Measurements from ENCODE around the gene ROR1. TPM values are rescaled to one million over a fixed set of nuclear protein-coding genes. Genes with fewer than 3 reads are reported as not detected.

ROR1 gene
- total RNA-seq, 6 donors from 2014 or later = 19.7 to 39.8 (median 28.5) TPM

GRCh38 chr1:63877021-63877767, 103.4 kb downstream of the ROR1 start:
- Histone ChIP-seq H3K4me1 (peaks cover 0 to 6% (median 0%) of the 10 kb centered on the region in 4 donors), H3K27ac (peak overlapping the region in 3 of 4 donors; percentile 1 to 25 (median 17)), H3K27me3 (no peaks in the 10 kb centered on the region), H3K4me3 (no peak overlapping the region), H3K36me3 (no peaks in the 10 kb centered on the region), H3K9me3 (no peaks in the 10 kb centered on the region)
- ATAC-seq (ENCODE audit: low FRiP score in 2 of 2) (no peak), DNase-seq (no peak)
- WGBS, 2 donors = 85 to 86% methylated on average over 8 of the region's 8 CpGs
- TF ChIP-seq POLR2AphosphoS5 (IDR thresholded peaks at IDR 0.05) (no peak), POLR2A (IDR thresholded peaks at IDR 0.05) (no peak), CTCF (IDR thresholded peaks at IDR 0.05) (no peak)

GRCh38 chr1:63877816-63878215, 104.0 kb downstream of the ROR1 start:
- Histone ChIP-seq H3K36me3 (no peaks in the 10 kb centered on the region), H3K9me3 (no peaks in the 10 kb centered on the region), H3K27ac (peak overlapping the region in 2 of 4 donors; percentile 17 to 21), H3K4me3 (no peak overlapping the region), H3K27me3 (no peaks in the 10 kb centered on the region), H3K4me1 (peaks cover 0 to 6% (median 0%) of the 10 kb centered on the region in 4 donors)
- ATAC-seq (ENCODE audit: low FRiP score in 2 of 2) = peak in 1 of 2 donors; percentile 81
- TF ChIP-seq POLR2A (IDR thresholded peaks at IDR 0.05) (no peak), EP300 (IDR thresholded peaks at IDR 0.05) (peak in 1 of 4 donors; percentile 28), POLR2AphosphoS5 (IDR thresholded peaks at IDR 0.05) (peak in 1 of 2 donors; percentile 24)
- WGBS, 2 donors = 65 to 67% methylated on average over 3 of the region's 3 CpGs
- DNase-seq = peak in 1 of 2 donors; percentile 61

GRCh38 chr1:63878932-63879331, 105.1 kb downstream of the ROR1 start:
- WGBS, 2 donors = 0% methylated on average over 1 of the region's 1 CpG
- no peaks in the 10 kb centered on the region for H3K27me3 ChIP-seq
- H3K4me1 ChIP-seq = peaks cover 0 to 6% (median 0%) of the 10 kb centered on the region in 4 donors
- H3K4me3 ChIP-seq = no peak overlapping the region
- DNase-seq = no peak
- TF ChIP-seq POLR2AphosphoS5 (IDR thresholded peaks at IDR 0.05) (no peak), EP300 (IDR thresholded peaks at IDR 0.05) (no peak), POLR2A (IDR thresholded peaks at IDR 0.05) (no peak), CTCF (IDR thresholded peaks at IDR 0.05) (no peak)
- no peak for ATAC-seq (ENCODE audit: low FRiP score in 2 of 2)
- no peak overlapping the region for H3K27ac ChIP-seq
- H3K9me3 ChIP-seq = no peaks in the 10 kb centered on the region
- H3K36me3 ChIP-seq = no peaks in the 10 kb centered on the region

GRCh38 chr1:63880958-63881576, 107.2 kb downstream of the ROR1 start:
- DNase-seq = no peak
- peaks cover 0 to 6% (median 0%) of the 10 kb centered on the region in 4 donors for H3K4me1 ChIP-seq
- no peak for ATAC-seq (ENCODE audit: low FRiP score in 2 of 2)
- H3K27me3 ChIP-seq = no peaks in the 10 kb centered on the region
- no peaks in the 10 kb centered on the region for H3K9me3 ChIP-seq
- H3K4me3 ChIP-seq = no peak overlapping the region
- TF ChIP-seq CTCF (IDR thresholded peaks at IDR 0.05) (no peak), POLR2AphosphoS5 (IDR thresholded peaks at IDR 0.05) (no peak), POLR2A (IDR thresholded peaks at IDR 0.05) (no peak)
- H3K36me3 ChIP-seq = no peaks in the 10 kb centered on the region
- 87 to 97% methylated on average over 1 of the region's 1 CpG for WGBS, 2 donors
- no peak overlapping the region for H3K27ac ChIP-seq

GRCh38 chr1:63882048-63882704, 108.4 kb downstream of the ROR1 start:
- Histone ChIP-seq H3K36me3 (no peaks in the 10 kb centered on the region), H3K9me3 (no peaks in the 10 kb centered on the region), H3K27ac (no peak overlapping the region), H3K4me1 (peaks cover 0 to 6% (median 0%) of the 10 kb centered on the region in 4 donors), H3K4me3 (no peak overlapping the region), H3K27me3 (no peaks in the 10 kb centered on the region)
- 83 to 85% methylated on average over 4 of the region's 4 CpGs for WGBS, 2 donors
- DNase-seq (no peak), ATAC-seq (ENCODE audit: low FRiP score in 2 of 2) (peak in 1 of 2 donors; percentile 54)
- TF ChIP-seq POLR2AphosphoS5 (IDR thresholded peaks at IDR 0.05) (no peak), CTCF (IDR thresholded peaks at IDR 0.05) (no peak), POLR2A (IDR thresholded peaks at IDR 0.05) (no peak), EP300 (IDR thresholded peaks at IDR 0.05) (no peak)
